Urothelium cell line (cell line): Measurements from ENCODE around the gene CCDC201.
"Not testable (repeated sequence)": the region's sequence is repeated elsewhere in the genome, so short reads cannot be mapped to it uniquely, and the experiment has no call there.

Experiments used
- DNase-seq: peaks from one replicate; pipeline ENCODE4 v3.0.0; 2011; ENCODE audit warnings: low spot score, mixed read lengths
- FAIRE-seq: peaks from 2 replicates; lab custom pipeline; 2011; peaks lifted over from hg19 to GRCh38; lab: Jason Lieb, UNC

The CCDC201 gene

GRCh38 chr7:45878457-45879144 is 5.7 kb upstream of the CCDC201 start:
- FAIRE-seq (no peak), DNase-seq (no peak)

- DNase-seq (no peak), FAIRE-seq (no peak)
Observed at GRCh38 chr7:45876519-45876918, 3.6 kb upstream of the CCDC201 start.

- DNase-seq (peak; percentile 29), FAIRE-seq (peak; percentile 82)
Observed at GRCh38 chr7:45874408-45875131, 1.7 kb upstream of the CCDC201 start.

GRCh38 chr7:45873355-45873754 is 473 bp upstream of the CCDC201 start:
- peak; percentile 37 for FAIRE-seq
- no peak for DNase-seq

- FAIRE-seq (peak; percentile 44), DNase-seq (no peak)
Observed at GRCh38 chr7:45872116-45873034, 507 bp downstream of the CCDC201 start.

- FAIRE-seq (no peak), DNase-seq (no peak)
Observed at GRCh38 chr7:45869426-45869825, 3.5 kb downstream of the CCDC201 start.

- FAIRE-seq: no peak
- no peak for DNase-seq
Observed at GRCh38 chr7:45867471-45867870, 5.4 kb downstream of the CCDC201 start.

- FAIRE-seq: no peak
Observed at GRCh38 chr7:45865594-45866410, 7.1 kb downstream of the CCDC201 start.

GRCh38 chr7:45863715-45864114 is 9.2 kb downstream of the CCDC201 start:
- DNase-seq (no peak), FAIRE-seq (no peak)

More at GRCh38 chr7:45865594-45866410, 7.1 kb downstream of the CCDC201 start:
- DNase-seq: no peak

GRCh38 chr7:45856888-45857287 is 16.0 kb downstream of the CCDC201 start:
- not testable (repeated sequence) for DNase-seq, FAIRE-seq

- not testable (repeated sequence) for DNase-seq, FAIRE-seq
Observed at GRCh38 chr7:45855680-45856079, 17.2 kb downstream of the CCDC201 start.

- not testable (repeated sequence) for FAIRE-seq, DNase-seq
Observed at GRCh38 chr7:45853491-45853890, 19.4 kb downstream of the CCDC201 start.

- FAIRE-seq: peak; percentile 98
- not testable (repeated sequence) for DNase-seq
Observed at GRCh38 chr7:45852984-45853383, 19.9 kb downstream of the CCDC201 start.

GRCh38 chr7:45848734-45849133 is 24.1 kb downstream of the CCDC201 start:
- DNase-seq, FAIRE-seq: not testable (repeated sequence)

GRCh38 chr7:45846536-45846935 is 26.3 kb downstream of the CCDC201 start:
- not testable (repeated sequence) for FAIRE-seq

GRCh38 chr7:45841926-45842717 is 30.8 kb downstream of the CCDC201 start:
- DNase-seq, FAIRE-seq: not testable (repeated sequence)

More at GRCh38 chr7:45846536-45846935, 26.3 kb downstream of the CCDC201 start:
- not testable (repeated sequence) for DNase-seq

GRCh38 chr7:45838852-45839251 is 34.0 kb downstream of the CCDC201 start:
- not testable (repeated sequence) for FAIRE-seq, DNase-seq

GRCh38 chr7:45832433-45833177 is 40.3 kb downstream of the CCDC201 start:
- FAIRE-seq, DNase-seq: not testable (repeated sequence)
